C4-2B (cell line): Measurements from ENCODE around the gene ETS1.

Experiments
- ZFX ChIP-seq: fragments of 450-650 bp; IDR thresholded peaks from 2 replicates; pipeline ENCODE4 v1.6.1; 2017
- TF ChIP-seq, protein P1 (sequence below): fragments of 450-650 bp; conservative IDR thresholded peaks from 2 replicates; pipeline ENCODE4 v1.5.1; 2017; ENCODE audit warnings: mild to moderate bottlenecking

DNA sequence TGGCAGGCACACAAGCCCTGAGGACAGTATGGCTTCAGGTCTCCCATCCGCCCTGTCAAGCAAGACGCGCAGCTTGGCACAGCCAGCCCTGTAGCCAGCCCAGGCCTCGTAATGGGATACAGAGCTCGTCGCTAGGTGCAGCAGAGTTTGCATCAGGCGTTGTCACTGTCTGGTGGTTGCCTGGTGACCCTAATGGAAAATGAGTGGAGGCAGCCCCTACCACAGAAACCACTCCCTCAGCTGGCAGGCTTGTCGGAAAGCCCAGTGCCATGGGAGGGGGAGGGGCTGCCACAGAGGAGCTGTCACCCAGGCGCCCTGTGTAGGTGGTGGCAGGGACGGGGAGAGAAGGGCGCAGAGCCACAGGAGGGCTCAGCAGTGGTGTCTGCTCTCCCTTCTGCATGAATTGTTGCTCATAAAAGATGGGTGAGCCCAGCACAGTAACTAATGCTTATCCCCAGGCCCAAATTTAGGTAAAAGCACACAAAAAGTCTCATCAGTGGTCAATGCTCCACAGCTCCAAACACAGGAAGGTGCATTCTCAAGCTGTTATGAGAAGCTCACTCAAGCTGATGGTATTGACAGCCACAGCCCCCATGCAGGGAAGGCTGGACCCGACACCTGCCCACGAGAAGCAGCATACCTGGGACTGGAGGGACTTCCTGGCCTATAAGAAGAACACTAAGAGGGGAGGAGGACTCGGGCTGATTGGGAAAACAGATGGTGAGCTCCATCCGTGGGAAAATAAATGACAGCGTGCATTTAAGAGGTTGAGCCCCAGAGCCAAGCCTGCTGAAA, 164.6 kb downstream of the ETS1 start:
- TF ChIP-seq, protein P1, sequence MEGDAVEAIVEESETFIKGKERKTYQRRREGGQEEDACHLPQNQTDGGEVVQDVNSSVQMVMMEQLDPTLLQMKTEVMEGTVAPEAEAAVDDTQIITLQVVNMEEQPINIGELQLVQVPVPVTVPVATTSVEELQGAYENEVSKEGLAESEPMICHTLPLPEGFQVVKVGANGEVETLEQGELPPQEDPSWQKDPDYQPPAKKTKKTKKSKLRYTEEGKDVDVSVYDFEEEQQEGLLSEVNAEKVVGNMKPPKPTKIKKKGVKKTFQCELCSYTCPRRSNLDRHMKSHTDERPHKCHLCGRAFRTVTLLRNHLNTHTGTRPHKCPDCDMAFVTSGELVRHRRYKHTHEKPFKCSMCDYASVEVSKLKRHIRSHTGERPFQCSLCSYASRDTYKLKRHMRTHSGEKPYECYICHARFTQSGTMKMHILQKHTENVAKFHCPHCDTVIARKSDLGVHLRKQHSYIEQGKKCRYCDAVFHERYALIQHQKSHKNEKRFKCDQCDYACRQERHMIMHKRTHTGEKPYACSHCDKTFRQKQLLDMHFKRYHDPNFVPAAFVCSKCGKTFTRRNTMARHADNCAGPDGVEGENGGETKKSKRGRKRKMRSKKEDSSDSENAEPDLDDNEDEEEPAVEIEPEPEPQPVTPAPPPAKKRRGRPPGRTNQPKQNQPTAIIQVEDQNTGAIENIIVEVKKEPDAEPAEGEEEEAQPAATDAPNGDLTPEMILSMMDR = no peak
- TF ChIP-seq ZFX = no peak
